ENCODE measurements around the gene FBXO11.
"Not testable (repeated sequence)": the region's sequence is repeated elsewhere in the genome, so short reads cannot be mapped to it uniquely, and the experiment has no call there.

GRCh38 chr2:47901892-47902291 lies 4.4 kb downstream of the FBXO11 start:
- not testable (repeated sequence) for TF ChIP-seq CTCF, POLR2A (IDR thresholded peaks at IDR 0.05)

Data from transverse colon (tissue), 3 donors.